Astrocyte (in vitro differentiated cells and primary cell): ENCODE results near the gene PLCG1.

ENCODE experiments used
- EZH2 ChIP-seq: IDR thresholded peaks from 2 replicates; pipeline ENCODE4 v1.6.1; 2012; ENCODE audit warnings: mild to moderate bottlenecking, low read length, inconsistent platforms; ENCODE audit not compliant: insufficient read depth
- TF ChIP-seq, protein P1 (sequence below): IDR thresholded peaks from 2 replicates; pipeline ENCODE4 v1.5.1; 2011; ENCODE audit warnings: low read depth, mild to moderate bottlenecking, inconsistent platforms, low read length, moderate library complexity; ENCODE audit not compliant: insufficient read depth

GRCh38 chr20:41187668-41188067 is 50.3 kb downstream of the PLCG1 start:
- no peak for TF ChIP-seq EZH2
- TF ChIP-seq, protein P1, sequence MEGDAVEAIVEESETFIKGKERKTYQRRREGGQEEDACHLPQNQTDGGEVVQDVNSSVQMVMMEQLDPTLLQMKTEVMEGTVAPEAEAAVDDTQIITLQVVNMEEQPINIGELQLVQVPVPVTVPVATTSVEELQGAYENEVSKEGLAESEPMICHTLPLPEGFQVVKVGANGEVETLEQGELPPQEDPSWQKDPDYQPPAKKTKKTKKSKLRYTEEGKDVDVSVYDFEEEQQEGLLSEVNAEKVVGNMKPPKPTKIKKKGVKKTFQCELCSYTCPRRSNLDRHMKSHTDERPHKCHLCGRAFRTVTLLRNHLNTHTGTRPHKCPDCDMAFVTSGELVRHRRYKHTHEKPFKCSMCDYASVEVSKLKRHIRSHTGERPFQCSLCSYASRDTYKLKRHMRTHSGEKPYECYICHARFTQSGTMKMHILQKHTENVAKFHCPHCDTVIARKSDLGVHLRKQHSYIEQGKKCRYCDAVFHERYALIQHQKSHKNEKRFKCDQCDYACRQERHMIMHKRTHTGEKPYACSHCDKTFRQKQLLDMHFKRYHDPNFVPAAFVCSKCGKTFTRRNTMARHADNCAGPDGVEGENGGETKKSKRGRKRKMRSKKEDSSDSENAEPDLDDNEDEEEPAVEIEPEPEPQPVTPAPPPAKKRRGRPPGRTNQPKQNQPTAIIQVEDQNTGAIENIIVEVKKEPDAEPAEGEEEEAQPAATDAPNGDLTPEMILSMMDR = no peak
